NCI-H2107 treated with DMSO at 0.1 percent for 48 hours (cell line): ENCODE data around the gene KLLN.
"Not testable (repeated sequence)": the region's sequence is repeated elsewhere in the genome, so short reads cannot be mapped to it uniquely, and the experiment has no call there.

Source experiments
- DNase-seq: peaks from one replicate; lab custom pipeline; 2025; ENCODE audit not compliant: unreplicated experiment; lab: John Stamatoyannopoulos, UW

KLLN gene

DNA sequence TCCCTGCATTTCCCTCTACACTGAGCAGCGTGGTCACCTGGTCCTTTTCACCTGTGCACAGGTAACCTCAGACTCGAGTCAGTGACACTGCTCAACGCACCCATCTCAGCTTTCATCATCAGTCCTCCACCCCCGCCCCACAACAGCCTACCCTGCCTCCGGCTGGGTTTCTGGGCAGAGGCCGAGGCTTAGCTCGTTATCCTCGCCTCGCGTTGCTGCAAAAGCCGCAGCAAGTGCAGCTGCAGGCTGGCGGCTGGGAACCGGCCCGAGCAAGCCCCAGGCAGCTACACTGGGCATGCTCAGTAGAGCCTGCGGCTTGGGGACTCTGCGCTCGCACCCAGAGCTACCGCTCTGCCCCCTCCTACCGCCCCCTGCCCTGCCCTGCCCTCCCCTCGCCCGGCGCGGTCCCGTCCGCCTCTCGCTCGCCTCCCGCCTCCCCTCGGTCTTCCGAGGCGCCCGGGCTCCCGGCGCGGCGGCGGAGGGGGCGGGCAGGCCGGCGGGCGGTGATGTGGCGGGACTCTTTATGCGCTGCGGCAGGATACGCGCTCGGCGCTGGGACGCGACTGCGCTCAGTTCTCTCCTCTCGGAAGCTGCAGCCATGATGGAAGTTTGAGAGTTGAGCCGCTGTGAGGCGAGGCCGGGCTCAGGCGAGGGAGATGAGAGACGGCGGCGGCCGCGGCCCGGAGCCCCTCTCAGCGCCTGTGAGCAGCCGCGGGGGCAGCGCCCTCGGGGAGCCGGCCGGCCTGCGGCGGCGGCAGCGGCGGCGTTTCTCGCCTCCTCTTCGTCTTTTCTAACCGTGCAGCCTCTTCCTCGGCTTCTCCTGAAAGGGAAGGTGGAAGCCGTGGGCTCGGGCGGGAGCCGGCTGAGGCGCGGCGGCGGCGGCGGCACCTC lies at the start of gene KLLN, which contains the start of gene PTEN:
KLLN (minus strand) TSS at position 481 of the 891 bp plus-strand sequence. CDS start 1,046 bp downstream, outside the sequence.
PTEN (plus strand) TSS at position 573 of the 891 bp plus-strand sequence. CDS start 845 bp downstream, outside the sequence.
- peak; percentile 52 for DNase-seq

DNA sequence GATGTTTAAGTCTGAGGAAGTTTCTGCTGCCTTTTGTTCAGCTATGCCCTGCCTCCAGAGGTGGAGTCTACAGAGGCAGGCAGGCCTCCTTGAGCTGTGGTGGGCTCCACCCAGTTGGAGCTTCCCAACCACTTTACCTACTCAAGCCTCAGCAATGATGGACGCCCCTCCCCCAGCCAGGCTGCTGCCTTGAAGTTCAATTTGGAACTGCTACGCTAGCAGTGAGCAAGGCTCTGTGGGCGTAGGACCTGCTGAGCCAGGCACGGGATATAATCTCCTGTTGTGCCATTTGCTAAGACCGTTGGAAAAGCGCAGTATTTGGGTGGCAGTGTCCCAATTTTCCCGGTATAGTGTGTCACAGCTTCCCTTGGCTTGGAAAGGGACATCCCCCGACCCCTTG lies 40.1 kb upstream of the KLLN start:
- DNase-seq: not testable (repeated sequence)

GRCh38 chr10:87897957-87898356 lies 34.6 kb upstream of the KLLN start:
- not testable (repeated sequence) for DNase-seq

DNA sequence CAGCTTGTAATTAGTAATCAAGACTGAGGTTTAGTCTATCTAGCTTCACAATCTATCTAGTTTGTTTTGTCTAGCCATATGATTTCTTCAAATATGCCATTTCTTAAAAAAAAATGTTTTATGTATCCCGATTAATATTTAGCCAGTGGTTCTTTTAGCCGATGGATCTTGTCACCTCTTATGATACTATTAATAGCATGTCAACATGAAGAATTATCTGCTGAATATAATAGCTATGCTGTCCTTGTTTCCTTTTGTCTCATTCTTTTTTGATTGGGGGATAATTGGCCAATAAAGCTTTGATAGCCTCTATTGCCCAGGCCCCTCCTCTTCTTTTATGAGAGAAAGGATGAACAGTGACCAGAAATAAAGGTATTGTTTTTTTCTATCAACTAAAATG lies 32.9 kb upstream of the KLLN start:
- no peak for DNase-seq

GRCh38 chr10:87895430-87895829 lies 32.1 kb upstream of the KLLN start:
- DNase-seq: no peak

- no peak for DNase-seq
Measured at GRCh38 chr10:87887548-87888289, 24.4 kb upstream of the KLLN start.

DNA sequence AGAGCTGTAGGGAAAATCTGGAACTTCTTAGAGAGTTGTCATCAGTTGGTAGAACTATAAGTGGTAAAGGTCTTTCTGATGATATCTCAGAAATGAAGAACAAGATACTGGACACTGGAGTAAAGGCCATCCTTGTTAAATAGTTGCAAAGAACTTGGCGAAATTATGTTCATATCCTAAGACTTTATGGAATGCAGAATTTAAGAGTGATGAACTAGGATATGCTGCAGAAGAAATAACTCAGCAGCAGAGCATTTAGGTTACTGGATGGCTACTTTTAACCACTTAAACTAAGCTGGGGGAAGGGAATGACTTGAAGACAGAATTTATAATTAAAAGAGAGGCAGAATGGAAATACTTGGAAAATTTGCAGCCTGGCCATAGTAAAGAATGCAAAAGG lies 23.8 kb upstream of the KLLN start:
- no peak for DNase-seq

DNA sequence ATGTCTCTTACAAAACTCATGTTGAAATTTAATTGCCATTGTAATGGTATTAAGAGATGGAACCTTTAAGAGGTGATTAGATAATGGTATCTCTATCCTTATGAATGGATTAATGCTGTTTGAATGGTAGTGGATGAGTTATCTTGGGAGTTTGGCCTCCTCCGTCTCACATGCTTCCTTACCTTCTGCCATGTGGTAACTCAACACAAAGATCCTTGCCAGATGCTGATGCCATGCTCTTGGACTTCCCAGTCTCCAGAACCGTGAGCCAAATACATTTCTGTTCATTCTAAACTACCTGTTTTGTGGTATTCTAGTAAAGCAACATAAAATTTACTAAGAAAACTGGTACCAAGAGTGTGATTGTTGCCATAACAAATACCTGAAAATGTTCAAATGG lies 23.3 kb upstream of the KLLN start:
- no peak for DNase-seq

DNA sequence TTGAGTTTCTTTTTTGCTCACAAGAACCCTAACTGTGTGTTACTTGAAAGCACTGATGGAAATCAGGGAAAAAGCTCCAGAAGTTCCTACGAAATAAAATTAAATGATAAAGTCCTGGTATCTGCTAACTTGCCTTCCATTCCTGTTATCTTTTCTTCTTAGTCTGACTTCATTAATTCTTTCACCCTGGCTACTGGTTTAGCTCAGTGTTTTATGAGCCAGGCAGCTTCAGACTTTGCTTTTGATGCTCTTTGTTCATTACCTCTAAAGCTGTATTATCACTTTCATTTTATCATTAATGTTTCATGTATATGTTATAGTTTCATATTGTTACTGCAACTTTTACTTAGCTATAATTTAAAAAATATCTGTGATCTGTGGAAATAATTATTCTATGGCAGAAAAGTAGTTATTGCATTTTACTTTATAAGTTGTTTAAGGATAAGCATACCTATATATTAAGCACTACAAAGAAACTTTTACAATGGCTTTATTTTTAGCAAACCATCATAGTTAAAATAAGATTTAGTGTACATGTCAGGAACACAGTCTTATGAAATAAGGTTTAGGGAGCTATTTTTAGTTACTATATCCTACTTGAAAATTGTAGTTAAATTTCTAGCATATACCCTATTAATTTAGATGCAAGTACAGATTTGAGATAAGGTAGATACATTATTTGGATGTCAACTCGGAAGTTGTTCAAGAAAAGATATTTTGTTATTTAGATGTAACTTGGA lies 19.4 kb upstream of the KLLN start:
- DNase-seq: no peak

DNA sequence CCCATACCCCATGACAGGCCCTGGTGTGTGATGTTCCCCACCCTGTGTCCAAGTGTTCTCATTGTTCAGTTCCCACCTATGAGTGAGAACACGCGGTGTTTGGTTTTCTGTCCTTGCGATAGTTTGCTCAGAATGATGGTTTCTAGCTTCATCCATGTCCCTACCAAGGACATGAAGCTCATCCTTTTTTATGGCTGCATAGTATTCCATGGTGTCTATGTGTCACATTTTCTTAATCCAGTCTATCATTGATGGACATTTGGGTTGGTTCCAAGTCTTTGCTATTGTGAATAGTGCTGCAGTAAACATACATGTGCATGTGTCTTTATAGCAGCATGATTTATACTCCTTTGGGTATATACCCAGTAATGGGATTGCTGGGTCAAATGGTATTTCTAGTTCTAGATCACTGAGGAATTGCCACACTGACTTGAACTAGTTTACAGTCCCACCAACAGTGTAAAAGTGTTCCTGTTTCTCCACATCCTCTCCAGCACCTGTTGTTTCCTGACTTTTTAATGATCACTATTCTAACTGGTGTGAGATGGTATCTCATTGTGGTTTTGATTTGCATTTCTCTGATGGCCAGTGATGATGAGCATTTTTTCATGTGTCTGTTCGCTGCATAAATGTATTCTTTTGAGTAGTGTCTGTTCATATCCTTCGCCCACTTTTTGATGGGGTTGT lies 18.2 kb upstream of the KLLN start:
- DNase-seq: not testable (repeated sequence)

DNA sequence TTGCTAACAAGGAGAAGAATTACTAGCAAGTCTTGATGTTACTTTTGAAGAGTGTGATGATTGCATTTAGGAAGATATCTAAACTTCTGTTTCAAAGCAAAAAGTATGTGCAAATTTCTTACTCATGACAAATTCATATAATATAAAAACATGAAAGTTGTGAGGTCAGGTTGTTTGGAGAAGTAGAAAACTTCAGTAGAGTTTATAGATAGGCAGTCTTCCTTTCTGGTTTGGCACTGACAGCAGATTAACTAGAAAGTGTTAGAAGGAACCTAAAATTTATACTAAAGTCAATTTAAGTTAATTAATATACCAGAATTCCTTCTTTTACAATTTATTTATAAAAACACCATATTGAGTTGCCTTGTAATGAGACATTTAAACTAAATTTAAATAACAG lies 17.0 kb upstream of the KLLN start:
- DNase-seq: no peak

DNA sequence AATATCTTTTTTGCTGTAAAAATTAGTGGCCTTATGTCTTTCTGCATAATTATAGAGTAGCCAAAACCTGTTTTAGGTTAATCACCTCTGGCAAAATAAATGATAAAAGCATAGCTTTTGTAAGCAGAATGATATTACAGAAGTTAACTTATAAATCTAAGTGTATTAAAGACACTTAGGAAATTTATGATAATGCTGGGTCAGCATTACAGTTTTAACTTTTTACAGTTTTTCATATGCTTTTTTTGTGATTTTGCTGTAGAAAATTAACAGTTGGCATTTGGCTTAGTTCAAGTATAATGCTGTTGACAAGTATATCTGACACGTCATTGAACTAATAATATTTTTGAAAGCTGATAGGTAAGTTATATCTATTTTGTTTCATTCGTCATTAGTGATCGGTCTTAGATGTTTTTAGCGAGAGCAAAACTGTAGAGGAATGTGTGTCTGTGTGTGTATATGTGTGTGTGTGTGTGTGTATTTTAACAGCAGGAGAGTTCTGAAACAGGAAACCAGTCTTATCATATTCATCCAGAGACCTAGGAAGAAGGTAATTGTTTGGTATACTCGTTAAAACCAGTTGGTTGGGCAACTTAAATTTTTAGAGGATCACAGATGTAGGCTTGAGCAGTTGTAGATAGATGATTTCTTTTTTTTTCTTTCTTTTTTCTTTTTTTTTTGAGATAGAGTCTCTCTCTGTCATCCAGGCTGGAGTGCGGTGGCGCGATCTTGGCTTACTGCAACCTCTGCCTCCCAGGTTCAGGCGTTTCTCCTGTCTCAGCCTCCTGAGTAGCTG lies 15.5 kb upstream of the KLLN start:
- no peak for DNase-seq

DNA sequence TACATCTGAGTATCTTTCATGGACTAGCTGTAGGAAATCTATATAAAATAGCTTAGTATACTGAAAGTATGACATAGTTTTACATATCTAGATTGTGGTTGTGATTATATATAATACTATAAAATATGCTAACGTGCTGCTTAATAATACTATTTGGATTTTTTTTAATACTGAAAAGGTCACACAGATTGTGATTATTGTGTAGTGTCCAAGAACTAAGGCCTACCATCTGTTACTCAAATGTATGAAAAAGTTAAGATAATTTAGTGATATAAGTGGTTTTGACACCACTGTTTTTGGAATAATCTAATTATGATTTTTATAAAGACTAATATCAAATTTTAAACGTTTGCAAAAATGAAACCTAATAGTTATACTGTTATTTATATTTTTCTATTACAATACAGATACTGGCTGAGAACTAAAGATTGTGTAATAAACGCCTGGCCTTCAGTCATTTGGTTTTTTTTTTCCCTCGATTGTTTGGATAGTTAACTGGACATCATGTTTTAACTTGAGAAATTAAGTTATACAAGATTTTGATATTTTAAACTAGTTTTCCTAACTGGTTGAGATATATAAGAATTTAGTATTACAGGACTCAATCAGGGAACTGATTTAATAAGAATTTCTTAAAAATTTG lies 12.7 kb upstream of the KLLN start:
- DNase-seq: no peak

GRCh38 chr10:87873656-87874055 lies 10.3 kb upstream of the KLLN start:
- no peak for DNase-seq

DNA sequence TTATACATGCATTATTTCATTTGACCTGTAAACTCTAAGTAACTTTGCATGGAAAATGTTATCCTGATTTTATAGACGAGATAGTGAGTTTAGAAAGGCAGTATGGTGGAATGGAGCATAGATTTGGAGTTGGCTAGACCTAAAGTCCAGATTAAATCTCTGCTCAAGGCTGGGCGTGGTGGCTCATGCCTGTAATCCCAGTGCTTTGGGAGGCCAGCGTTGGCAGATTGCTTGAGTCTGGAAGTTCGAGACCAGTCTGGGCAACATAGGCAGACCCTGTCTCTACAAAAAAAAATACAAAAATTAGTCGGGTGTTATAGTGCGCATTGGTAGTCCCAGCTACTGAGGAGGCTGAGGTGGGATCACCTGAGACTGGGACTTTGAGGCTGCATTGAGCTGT lies 9.5 kb upstream of the KLLN start:
- no peak for DNase-seq

DNA sequence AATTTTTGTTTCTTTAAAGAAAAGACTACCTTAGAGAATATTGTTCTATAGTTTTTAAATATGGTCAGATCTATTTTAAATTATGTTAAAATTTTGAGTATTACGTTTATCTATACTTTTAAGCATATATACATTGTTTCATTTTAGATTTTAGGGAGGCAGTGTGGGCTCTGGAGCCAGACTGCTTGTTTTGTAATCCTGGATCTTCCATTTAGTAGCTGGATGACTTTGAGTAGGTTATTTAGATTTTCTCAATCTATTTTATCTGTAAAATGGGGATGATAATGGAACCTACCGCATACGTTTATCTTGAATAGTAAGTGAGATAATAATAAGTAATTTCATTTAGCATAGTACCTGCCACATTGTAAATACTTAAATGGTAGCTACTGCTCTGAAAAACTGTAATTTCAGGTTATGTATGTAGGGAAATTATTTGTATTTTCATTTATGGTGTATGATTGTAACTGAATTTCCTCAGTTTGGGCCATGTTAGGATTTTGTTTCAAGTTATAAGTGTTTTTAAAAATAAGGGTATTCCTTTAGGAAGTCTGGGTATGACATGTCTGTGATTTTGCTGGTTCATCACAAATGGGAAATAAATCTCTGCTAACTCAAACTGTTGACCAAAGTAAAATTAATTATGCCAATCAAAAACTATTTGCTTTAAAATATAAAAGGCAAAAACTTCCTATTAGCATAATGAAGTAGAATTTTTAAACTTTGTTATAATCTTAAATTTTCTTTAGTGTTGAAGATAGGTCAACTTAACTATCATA lies 6.6 kb upstream of the KLLN start:
- DNase-seq: no peak

DNA sequence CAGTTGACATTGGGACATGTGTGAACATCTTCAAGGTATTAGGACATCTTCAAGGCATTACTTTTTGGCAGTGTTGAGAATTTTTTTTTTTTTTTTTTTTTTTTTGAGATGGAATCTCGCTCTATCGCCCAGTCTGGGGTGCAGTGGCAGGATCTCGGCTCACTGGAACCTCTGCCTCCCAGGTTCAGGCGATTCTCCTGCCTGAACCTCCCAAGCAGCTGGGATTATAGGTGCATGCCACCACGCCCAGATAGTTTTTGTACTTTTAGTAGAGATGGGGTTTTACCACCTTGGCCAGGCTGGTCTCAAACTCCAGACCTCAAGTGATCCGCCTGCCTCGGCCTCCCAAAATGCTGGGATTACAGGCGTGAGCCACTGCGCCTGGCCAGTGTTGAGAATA lies 5.8 kb upstream of the KLLN start:
- DNase-seq: not testable (repeated sequence)

- DNase-seq: no peak
Measured at GRCh38 chr10:87868277-87868676, 4.9 kb upstream of the KLLN start.

- no peak for DNase-seq
Measured at GRCh38 chr10:87867453-87867852, 4.1 kb upstream of the KLLN start.
